ENCODE data around the gene TMEM18.

GRCh38 chr2:629961-630360 is 47.2 kb downstream of the TMEM18 start:
- no peak for TF ChIP-seq RAD21 (CRISPR knock-in tag; IDR thresholded peaks at IDR 0.05)
- no peak for TF ChIP-seq POLR2AphosphoS5 (IDR thresholded peaks at IDR 0.05; ENCODE audit: low read depth, low read length)
- TF ChIP-seq, protein P1, sequence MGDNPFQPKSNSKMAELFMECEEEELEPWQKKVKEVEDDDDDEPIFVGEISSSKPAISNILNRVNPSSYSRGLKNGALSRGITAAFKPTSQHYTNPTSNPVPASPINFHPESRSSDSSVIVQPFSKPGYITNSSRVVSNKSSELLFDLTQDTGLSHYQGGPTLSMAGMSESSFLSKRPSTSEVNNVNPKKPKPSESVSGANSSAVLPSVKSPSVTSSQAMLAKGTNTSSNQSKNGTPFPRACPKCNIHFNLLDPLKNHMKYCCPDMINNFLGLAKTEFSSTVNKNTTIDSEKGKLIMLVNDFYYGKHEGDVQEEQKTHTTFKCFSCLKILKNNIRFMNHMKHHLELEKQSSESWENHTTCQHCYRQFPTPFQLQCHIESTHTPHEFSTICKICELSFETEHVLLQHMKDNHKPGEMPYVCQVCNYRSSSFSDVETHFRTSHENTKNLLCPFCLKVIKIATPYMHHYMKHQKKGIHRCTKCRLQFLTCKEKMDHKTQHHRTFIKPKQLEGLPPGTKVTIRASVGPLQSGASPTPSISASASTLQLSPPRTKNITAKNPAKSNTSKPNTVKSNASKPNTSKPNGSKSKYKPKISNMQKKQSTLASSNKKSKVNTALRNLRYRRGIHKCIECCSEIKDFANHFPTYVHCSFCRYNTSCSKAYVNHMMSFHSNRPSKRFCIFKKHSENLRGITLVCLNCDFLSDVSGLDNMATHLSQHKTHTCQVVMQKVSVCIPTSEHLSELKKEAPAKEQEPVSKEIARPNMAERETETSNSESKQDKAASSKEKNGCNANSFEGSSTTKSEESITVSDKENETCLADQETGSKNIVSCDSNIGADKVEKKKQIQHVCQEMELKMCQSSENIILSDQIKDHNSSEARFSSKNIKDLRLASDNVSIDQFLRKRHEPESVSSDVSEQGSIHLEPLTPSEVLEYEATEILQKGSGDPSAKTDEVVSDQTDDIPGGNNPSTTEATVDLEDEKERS (CRISPR knock-in tag; IDR thresholded peaks at IDR 0.05): no peak
- TF ChIP-seq, protein P2, sequence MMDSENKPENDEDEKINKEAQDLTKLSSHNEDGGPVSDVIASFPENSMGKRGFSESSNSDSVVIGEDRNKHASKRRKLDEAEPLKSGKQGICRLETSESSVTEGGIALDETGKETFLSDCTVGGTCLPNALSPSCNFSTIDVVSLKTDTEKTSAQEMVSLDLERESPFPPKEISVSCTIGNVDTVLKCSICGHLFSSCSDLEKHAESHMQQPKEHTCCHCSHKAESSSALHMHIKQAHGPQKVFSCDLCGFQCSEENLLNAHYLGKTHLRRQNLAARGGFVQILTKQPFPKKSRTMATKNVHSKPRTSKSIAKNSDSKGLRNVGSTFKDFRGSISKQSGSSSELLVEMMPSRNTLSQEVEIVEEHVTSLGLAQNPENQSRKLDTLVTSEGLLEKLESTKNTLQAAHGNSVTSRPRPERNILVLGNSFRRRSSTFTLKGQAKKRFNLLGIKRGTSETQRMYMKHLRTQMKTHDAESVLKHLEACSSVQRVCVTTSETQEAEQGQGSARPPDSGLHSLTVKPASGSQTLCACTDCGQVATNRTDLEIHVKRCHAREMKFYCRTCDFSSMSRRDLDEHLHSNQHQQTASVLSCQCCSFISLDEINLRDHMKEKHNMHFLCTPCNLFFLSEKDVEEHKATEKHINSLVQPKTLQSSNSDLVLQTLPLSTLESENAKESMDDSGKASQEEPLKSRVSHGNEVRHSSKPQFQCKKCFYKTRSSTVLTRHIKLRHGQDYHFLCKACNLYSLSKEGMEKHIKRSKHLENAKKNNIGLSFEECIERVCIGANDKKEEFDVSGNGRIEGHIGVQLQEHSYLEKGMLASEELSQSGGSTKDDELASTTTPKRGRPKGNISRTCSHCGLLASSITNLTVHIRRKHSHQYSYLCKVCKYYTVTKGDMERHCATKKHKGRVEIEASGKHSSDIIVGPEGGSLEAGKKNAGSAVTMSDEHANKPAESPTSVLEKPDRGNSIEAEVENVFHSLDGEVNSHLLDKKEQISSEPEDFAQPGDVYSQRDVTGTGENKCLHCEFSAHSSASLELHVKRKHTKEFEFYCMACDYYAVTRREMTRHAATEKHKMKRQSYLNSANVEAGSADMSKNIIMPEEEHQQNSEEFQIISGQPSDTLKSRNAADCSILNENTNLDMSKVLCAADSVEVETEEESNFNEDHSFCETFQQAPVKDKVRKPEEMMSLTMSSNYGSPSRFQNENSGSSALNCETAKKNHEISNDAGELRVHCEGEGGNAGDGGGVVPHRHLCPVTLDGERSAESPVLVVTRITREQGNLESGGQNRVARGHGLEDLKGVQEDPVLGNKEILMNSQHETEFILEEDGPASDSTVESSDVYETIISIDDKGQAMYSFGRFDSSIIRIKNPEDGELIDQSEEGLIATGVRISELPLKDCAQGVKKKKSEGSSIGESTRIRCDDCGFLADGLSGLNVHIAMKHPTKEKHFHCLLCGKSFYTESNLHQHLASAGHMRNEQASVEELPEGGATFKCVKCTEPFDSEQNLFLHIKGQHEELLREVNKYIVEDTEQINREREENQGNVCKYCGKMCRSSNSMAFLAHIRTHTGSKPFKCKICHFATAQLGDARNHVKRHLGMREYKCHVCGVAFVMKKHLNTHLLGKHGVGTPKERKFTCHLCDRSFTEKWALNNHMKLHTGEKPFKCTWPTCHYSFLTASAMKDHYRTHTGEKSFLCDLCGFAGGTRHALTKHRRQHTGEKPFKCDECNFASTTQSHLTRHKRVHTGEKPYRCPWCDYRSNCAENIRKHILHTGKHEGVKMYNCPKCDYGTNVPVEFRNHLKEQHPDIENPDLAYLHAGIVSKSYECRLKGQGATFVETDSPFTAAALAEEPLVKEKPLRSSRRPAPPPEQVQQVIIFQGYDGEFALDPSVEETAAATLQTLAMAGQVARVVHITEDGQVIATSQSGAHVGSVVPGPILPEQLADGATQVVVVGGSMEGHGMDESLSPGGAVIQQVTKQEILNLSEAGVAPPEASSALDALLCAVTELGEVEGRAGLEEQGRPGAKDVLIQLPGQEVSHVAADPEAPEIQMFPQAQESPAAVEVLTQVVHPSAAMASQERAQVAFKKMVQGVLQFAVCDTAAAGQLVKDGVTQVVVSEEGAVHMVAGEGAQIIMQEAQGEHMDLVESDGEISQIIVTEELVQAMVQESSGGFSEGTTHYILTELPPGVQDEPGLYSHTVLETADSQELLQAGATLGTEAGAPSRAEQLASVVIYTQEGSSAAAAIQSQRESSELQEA (CRISPR knock-in tag; IDR thresholded peaks at IDR 0.05; ENCODE audit: not compliant biosample characterization): no peak
- TF ChIP-seq, protein P3, sequence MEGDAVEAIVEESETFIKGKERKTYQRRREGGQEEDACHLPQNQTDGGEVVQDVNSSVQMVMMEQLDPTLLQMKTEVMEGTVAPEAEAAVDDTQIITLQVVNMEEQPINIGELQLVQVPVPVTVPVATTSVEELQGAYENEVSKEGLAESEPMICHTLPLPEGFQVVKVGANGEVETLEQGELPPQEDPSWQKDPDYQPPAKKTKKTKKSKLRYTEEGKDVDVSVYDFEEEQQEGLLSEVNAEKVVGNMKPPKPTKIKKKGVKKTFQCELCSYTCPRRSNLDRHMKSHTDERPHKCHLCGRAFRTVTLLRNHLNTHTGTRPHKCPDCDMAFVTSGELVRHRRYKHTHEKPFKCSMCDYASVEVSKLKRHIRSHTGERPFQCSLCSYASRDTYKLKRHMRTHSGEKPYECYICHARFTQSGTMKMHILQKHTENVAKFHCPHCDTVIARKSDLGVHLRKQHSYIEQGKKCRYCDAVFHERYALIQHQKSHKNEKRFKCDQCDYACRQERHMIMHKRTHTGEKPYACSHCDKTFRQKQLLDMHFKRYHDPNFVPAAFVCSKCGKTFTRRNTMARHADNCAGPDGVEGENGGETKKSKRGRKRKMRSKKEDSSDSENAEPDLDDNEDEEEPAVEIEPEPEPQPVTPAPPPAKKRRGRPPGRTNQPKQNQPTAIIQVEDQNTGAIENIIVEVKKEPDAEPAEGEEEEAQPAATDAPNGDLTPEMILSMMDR (CRISPR knock-in tag; IDR thresholded peaks at IDR 0.05): no peak
- TF ChIP-seq, protein P4, sequence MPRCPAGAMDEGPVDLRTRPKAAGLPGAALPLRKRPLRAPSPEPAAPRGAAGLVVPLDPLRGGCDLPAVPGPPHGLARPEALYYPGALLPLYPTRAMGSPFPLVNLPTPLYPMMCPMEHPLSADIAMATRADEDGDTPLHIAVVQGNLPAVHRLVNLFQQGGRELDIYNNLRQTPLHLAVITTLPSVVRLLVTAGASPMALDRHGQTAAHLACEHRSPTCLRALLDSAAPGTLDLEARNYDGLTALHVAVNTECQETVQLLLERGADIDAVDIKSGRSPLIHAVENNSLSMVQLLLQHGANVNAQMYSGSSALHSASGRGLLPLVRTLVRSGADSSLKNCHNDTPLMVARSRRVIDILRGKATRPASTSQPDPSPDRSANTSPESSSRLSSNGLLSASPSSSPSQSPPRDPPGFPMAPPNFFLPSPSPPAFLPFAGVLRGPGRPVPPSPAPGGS (CRISPR knock-in tag; IDR thresholded peaks at IDR 0.05): no peak
- TF ChIP-seq TBX2 (CRISPR knock-in tag; IDR thresholded peaks at IDR 0.05; ENCODE audit: borderline replicate concordance): no peak

All from HepG2 (cell line).